ENCODE measurements around the gene LAMTOR1. TPM values are rescaled to one million over a fixed set of nuclear protein-coding genes. Genes with fewer than 3 reads are reported as not detected.

Gene LAMTOR1
- total RNA-seq, 5 donors from 2014 or later (not counting 1 experiment from before 2014, with no cell fraction given): 45.7 to 69.3 (median 62.5) TPM

GRCh38 chr11:72123117-72123653, 20.1 kb upstream of the LAMTOR1 start:
- H3K27me3 Mint-ChIP-seq: peaks cover 8 to 13% of the 10 kb centered on the region in 2 donors
- no peak for DNase-seq
- H3K4me1 Mint-ChIP-seq: no peaks in the 10 kb centered on the region
- H3K4me3 ChIP-seq (ENCODE audit: control insufficient read depth in 1 of 2, extremely low read depth in 1 of 2, low read length in 1 of 2): no peak overlapping the region
- H3K4me1 ChIP-seq (ENCODE audit: control insufficient read depth in 1 of 2, extremely low read depth in 1 of 2, insufficient read depth in 2 of 2, low read length in 2 of 2): no peaks in the 10 kb centered on the region
- H3K9me3 Mint-ChIP-seq: peaks cover 0 to 7% (median 6%) of the 10 kb centered on the region in 3 donors
- POLR2A ChIA-PET: no interaction called here
- no peak overlapping the region for H3K27ac Mint-ChIP-seq
- H3K27ac ChIP-seq (ENCODE audit: low read length): no peak overlapping the region
- no peak for ATAC-seq (replicated peaks in 1 of 4)
- no peak overlapping the region for H3K4me3 Mint-ChIP-seq
- no CpG with 5 or more reads among the region's 3 CpGs for WGBS (ENCODE audit: insufficient coverage)
- CTCF ChIA-PET: no interaction called here
- H3K36me3 ChIP-seq (ENCODE audit: control insufficient read depth in 2 of 2, extremely low read depth in 1 of 2, insufficient read depth in 1 of 2, low read length in 1 of 2): no peaks in the 10 kb centered on the region
- H3K9me3 ChIP-seq: no peaks in the 10 kb centered on the region
- H3K27me3 ChIP-seq (replicated peaks in 1 of 2; ENCODE audit: control insufficient read depth in 2 of 2, extremely low read depth in 1 of 2, insufficient read depth in 2 of 2, low read length in 1 of 2): peaks cover 0 to 24% of the 10 kb centered on the region in 2 experiments
- no peaks in the 10 kb centered on the region for H3K36me3 Mint-ChIP-seq

GRCh38 chr11:72122607-72123006, 19.5 kb upstream of the LAMTOR1 start:
- H3K27me3 Mint-ChIP-seq: peaks cover 8 to 13% of the 10 kb centered on the region in 2 donors
- peaks cover 0 to 24% of the 10 kb centered on the region in 2 experiments for H3K27me3 ChIP-seq (replicated peaks in 1 of 2; ENCODE audit: control insufficient read depth in 2 of 2, extremely low read depth in 1 of 2, insufficient read depth in 2 of 2, low read length in 1 of 2)
- POLR2A ChIA-PET: no interaction called here
- H3K27ac Mint-ChIP-seq: no peak overlapping the region
- no peaks in the 10 kb centered on the region for H3K36me3 ChIP-seq (ENCODE audit: control insufficient read depth in 2 of 2, extremely low read depth in 1 of 2, insufficient read depth in 1 of 2, low read length in 1 of 2)
- H3K9me3 ChIP-seq: no peaks in the 10 kb centered on the region
- peaks cover 0 to 4% (median 1%) of the 10 kb centered on the region in 3 donors for H3K9me3 Mint-ChIP-seq
- no peak for DNase-seq
- H3K4me3 ChIP-seq (ENCODE audit: control insufficient read depth in 1 of 2, extremely low read depth in 1 of 2, low read length in 1 of 2): no peak overlapping the region
- CTCF ChIA-PET: no interaction called here
- no peaks in the 10 kb centered on the region for H3K4me1 Mint-ChIP-seq
- H3K4me3 Mint-ChIP-seq: no peak overlapping the region
- H3K27ac ChIP-seq (ENCODE audit: low read length): no peak overlapping the region
- no peaks in the 10 kb centered on the region for H3K36me3 Mint-ChIP-seq
- WGBS (ENCODE audit: insufficient coverage): no CpG with 5 or more reads among the region's 1 CpG
- no peak for ATAC-seq (replicated peaks in 1 of 4)
- no peaks in the 10 kb centered on the region for H3K4me1 ChIP-seq (ENCODE audit: control insufficient read depth in 1 of 2, extremely low read depth in 1 of 2, insufficient read depth in 2 of 2, low read length in 2 of 2)

GRCh38 chr11:72120930-72121329, 17.8 kb upstream of the LAMTOR1 start:
- no peaks in the 10 kb centered on the region for H3K36me3 ChIP-seq (ENCODE audit: control insufficient read depth in 2 of 2, extremely low read depth in 1 of 2, insufficient read depth in 1 of 2, low read length in 1 of 2)
- DNase-seq (no peak), ATAC-seq (replicated peaks in 1 of 4) (no peak)
- peaks cover 15 to 21% of the 10 kb centered on the region in 2 donors for H3K27me3 Mint-ChIP-seq
- no peak overlapping the region for H3K4me3 Mint-ChIP-seq
- no peak overlapping the region for H3K27ac Mint-ChIP-seq
- CTCF ChIA-PET: no interaction called here
- H3K36me3 Mint-ChIP-seq: no peaks in the 10 kb centered on the region
- peaks cover 0 to 30% of the 10 kb centered on the region in 2 experiments for H3K27me3 ChIP-seq (replicated peaks in 1 of 2; ENCODE audit: control insufficient read depth in 2 of 2, extremely low read depth in 1 of 2, insufficient read depth in 2 of 2, low read length in 1 of 2)
- no peaks in the 10 kb centered on the region for H3K9me3 Mint-ChIP-seq
- no peak overlapping the region for H3K27ac ChIP-seq (ENCODE audit: low read length)
- no peaks in the 10 kb centered on the region for H3K4me1 Mint-ChIP-seq
- H3K4me3 ChIP-seq (ENCODE audit: control insufficient read depth in 1 of 2, extremely low read depth in 1 of 2, low read length in 1 of 2): no peak overlapping the region
- H3K4me1 ChIP-seq (ENCODE audit: control insufficient read depth in 1 of 2, extremely low read depth in 1 of 2, insufficient read depth in 2 of 2, low read length in 2 of 2): no peaks in the 10 kb centered on the region
- no peaks in the 10 kb centered on the region for H3K9me3 ChIP-seq
- whole genome bisulfite sequencing (ENCODE audit: insufficient coverage): 70% methylated on average over 2 of the region's 2 CpGs
- POLR2A ChIA-PET: no interaction called here

GRCh38 chr11:72119198-72119597, 16.1 kb upstream of the LAMTOR1 start:
- no CpG with 5 or more reads among the region's 6 CpGs for WGBS (ENCODE audit: insufficient coverage)
- H3K36me3 ChIP-seq (ENCODE audit: control insufficient read depth in 2 of 2, extremely low read depth in 1 of 2, insufficient read depth in 1 of 2, low read length in 1 of 2): no peaks in the 10 kb centered on the region
- ATAC-seq (replicated peaks in 1 of 4) (no peak), DNase-seq (no peak)
- peaks cover 0 to 26% of the 10 kb centered on the region in 2 experiments for H3K27me3 ChIP-seq (replicated peaks in 1 of 2; ENCODE audit: control insufficient read depth in 2 of 2, extremely low read depth in 1 of 2, insufficient read depth in 2 of 2, low read length in 1 of 2)
- no peak overlapping the region for H3K27ac ChIP-seq (ENCODE audit: low read length)
- no peak overlapping the region for H3K4me3 Mint-ChIP-seq
- H3K27me3 Mint-ChIP-seq: peaks cover 15 to 21% of the 10 kb centered on the region in 2 donors
- no peak overlapping the region for H3K4me3 ChIP-seq (ENCODE audit: control insufficient read depth in 1 of 2, extremely low read depth in 1 of 2, low read length in 1 of 2)
- ChIA-PET CTCF (interaction anchor here in 1 of 2 donors (0.6 kb wide), 1 partner anchor 25 kb away, joined by 4 read pairs; no protein-coding TSS in a partner anchor), POLR2A (interaction anchor here in 1 of 2 donors (0.5 kb wide), 1 partner anchor 10 kb away, joined by 3 read pairs; no protein-coding TSS in a partner anchor)
- no peaks in the 10 kb centered on the region for H3K4me1 Mint-ChIP-seq
- H3K9me3 ChIP-seq: no peaks in the 10 kb centered on the region
- H3K36me3 Mint-ChIP-seq: no peaks in the 10 kb centered on the region
- H3K9me3 Mint-ChIP-seq: no peaks in the 10 kb centered on the region
- no peak overlapping the region for H3K27ac Mint-ChIP-seq
- no peaks in the 10 kb centered on the region for H3K4me1 ChIP-seq (ENCODE audit: control insufficient read depth in 1 of 2, extremely low read depth in 1 of 2, insufficient read depth in 2 of 2, low read length in 2 of 2)

- H3K4me1 Mint-ChIP-seq: peaks cover 19 to 23% (median 21%) of the 10 kb centered on the region in 3 donors
- DNase-seq (no peak), ATAC-seq (replicated peaks in 1 of 4) (no peak)
- no peaks in the 10 kb centered on the region for H3K9me3 Mint-ChIP-seq
- Histone ChIP-seq H3K4me1 (ENCODE audit: control insufficient read depth in 1 of 2, extremely low read depth in 1 of 2, insufficient read depth in 2 of 2, low read length in 2 of 2) (peaks cover 8 to 17% of the 10 kb centered on the region in 2 experiments), H3K27ac (ENCODE audit: low read length) (no peak overlapping the region), H3K9me3 (no peaks in the 10 kb centered on the region), H3K27me3 (replicated peaks in 1 of 2; ENCODE audit: control insufficient read depth in 2 of 2, extremely low read depth in 1 of 2, insufficient read depth in 2 of 2, low read length in 1 of 2) (peaks cover 0 to 22% of the 10 kb centered on the region in 2 experiments), H3K4me3 (ENCODE audit: control insufficient read depth in 1 of 2, extremely low read depth in 1 of 2, low read length in 1 of 2) (no peak overlapping the region), H3K36me3 (ENCODE audit: control insufficient read depth in 2 of 2, extremely low read depth in 1 of 2, insufficient read depth in 1 of 2, low read length in 1 of 2) (no peaks in the 10 kb centered on the region)
- WGBS (ENCODE audit: insufficient coverage): 89% methylated on average over 5 of the region's 6 CpGs
- no peaks in the 10 kb centered on the region for H3K36me3 Mint-ChIP-seq
- no peak overlapping the region for H3K27ac Mint-ChIP-seq
- peaks cover 15% of the 10 kb centered on the region in 2 donors for H3K27me3 Mint-ChIP-seq
- ChIA-PET POLR2A (no interaction called here), CTCF (no interaction called here)
- H3K4me3 Mint-ChIP-seq: no peak overlapping the region
These were observed 13.1 kb upstream of the LAMTOR1 start for GRCh38 chr11:72116019-72116755.

GRCh38 chr11:72114570-72114969, 11.5 kb upstream of the LAMTOR1 start:
- 100% methylated on average over 1 of the region's 1 CpG for WGBS (ENCODE audit: insufficient coverage)
- CTCF ChIA-PET: interaction anchor here (0.8 to 3.0 kb wide), 3 partner anchors 29 to 91 kb away, joined by 3 to 13 read pairs (median 3); no protein-coding TSS in a partner anchor
- H3K9me3 ChIP-seq: no peaks in the 10 kb centered on the region
- no peak overlapping the region for H3K27ac ChIP-seq (ENCODE audit: low read length)
- H3K27me3 ChIP-seq (replicated peaks in 1 of 2; ENCODE audit: control insufficient read depth in 2 of 2, extremely low read depth in 1 of 2, insufficient read depth in 2 of 2, low read length in 1 of 2): peaks cover 0 to 14% of the 10 kb centered on the region in 2 experiments
- H3K36me3 Mint-ChIP-seq: peaks cover 11% of the 10 kb centered on the region
- H3K4me3 Mint-ChIP-seq: no peak overlapping the region
- POLR2A ChIA-PET: no interaction called here
- DNase-seq (no peak), ATAC-seq (replicated peaks in 1 of 4) (no peak)
- H3K4me3 ChIP-seq (ENCODE audit: control insufficient read depth in 1 of 2, extremely low read depth in 1 of 2, low read length in 1 of 2): no peak overlapping the region
- peaks cover 8 to 21% of the 10 kb centered on the region in 2 experiments for H3K4me1 ChIP-seq (ENCODE audit: control insufficient read depth in 1 of 2, extremely low read depth in 1 of 2, insufficient read depth in 2 of 2, low read length in 2 of 2)
- H3K9me3 Mint-ChIP-seq: no peaks in the 10 kb centered on the region
- H3K27me3 Mint-ChIP-seq: peaks cover 9 to 11% of the 10 kb centered on the region in 2 donors
- no peak overlapping the region for H3K27ac Mint-ChIP-seq
- H3K4me1 Mint-ChIP-seq: peaks cover 22 to 28% (median 28%) of the 10 kb centered on the region in 3 donors
- H3K36me3 ChIP-seq (ENCODE audit: control insufficient read depth in 2 of 2, extremely low read depth in 1 of 2, insufficient read depth in 1 of 2, low read length in 1 of 2): peaks cover 5 to 15% of the 10 kb centered on the region in 2 donors
